GM12874 (cell line): ENCODE results near the gene DAPK2.

Source experiments
- TF ChIP-seq, protein P1 (sequence below): IDR thresholded peaks from 2 replicates; pipeline ENCODE4 v1.5.1; 2011; ENCODE audit warnings: low read depth, mild to moderate bottlenecking, control low read depth, low read length, moderate library complexity; ENCODE audit not compliant: insufficient read depth

The DAPK2 gene

DNA sequence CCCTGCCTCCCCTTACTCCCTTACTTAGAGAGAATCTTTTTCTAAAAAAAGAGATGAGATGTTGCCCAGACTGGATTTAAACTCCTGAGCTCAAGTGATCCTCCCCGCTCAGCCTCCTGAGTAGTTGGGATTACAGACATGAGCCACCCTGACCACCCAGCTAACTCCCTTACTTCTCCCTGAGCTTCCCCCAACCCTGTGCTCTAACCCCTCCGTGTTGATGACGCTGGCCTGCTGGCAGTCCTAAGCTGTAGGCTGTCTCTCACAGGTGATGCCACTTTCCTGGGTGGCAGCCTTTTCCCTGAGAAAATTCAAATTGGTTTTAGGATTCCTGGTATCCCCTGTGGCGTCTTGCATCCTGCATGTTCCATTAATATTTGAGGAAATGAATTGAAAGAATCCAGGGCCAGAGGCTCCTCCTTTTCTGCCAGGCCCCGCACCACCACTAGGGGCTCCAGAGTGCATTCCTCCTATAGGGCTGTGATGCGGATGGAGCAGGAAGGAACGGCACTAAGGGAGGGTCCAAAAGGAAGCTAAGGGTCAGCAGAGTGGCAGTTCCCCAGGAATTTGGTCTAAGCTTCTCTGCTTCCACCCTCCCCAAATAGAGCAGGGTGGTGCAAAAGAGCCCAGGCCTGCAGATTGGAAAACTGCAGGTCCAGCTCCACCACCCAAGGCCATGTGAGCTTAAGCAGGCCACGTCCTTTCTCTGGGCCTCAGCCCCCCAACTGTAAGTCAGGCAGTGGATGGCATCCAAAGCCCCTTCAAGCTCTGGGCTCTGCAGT, 101.1 kb downstream of the DAPK2 start:
- TF ChIP-seq, protein P1, sequence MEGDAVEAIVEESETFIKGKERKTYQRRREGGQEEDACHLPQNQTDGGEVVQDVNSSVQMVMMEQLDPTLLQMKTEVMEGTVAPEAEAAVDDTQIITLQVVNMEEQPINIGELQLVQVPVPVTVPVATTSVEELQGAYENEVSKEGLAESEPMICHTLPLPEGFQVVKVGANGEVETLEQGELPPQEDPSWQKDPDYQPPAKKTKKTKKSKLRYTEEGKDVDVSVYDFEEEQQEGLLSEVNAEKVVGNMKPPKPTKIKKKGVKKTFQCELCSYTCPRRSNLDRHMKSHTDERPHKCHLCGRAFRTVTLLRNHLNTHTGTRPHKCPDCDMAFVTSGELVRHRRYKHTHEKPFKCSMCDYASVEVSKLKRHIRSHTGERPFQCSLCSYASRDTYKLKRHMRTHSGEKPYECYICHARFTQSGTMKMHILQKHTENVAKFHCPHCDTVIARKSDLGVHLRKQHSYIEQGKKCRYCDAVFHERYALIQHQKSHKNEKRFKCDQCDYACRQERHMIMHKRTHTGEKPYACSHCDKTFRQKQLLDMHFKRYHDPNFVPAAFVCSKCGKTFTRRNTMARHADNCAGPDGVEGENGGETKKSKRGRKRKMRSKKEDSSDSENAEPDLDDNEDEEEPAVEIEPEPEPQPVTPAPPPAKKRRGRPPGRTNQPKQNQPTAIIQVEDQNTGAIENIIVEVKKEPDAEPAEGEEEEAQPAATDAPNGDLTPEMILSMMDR, result peak; percentile 96

DNA sequence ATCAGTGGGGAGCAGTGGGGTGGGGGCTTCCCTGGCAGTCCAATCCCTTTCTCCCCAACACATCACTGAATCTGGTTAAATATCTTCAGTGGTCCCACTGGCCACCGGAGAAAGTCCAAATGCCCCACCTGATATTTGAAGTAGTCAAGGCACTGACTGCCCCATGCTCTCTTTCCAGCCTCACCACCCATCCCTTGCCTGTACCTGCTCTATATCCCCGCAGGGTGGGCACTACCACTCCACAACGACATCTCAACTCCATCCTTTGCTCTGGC, 101.7 kb downstream of the DAPK2 start:
- TF ChIP-seq, protein P1, result no peak

DNA sequence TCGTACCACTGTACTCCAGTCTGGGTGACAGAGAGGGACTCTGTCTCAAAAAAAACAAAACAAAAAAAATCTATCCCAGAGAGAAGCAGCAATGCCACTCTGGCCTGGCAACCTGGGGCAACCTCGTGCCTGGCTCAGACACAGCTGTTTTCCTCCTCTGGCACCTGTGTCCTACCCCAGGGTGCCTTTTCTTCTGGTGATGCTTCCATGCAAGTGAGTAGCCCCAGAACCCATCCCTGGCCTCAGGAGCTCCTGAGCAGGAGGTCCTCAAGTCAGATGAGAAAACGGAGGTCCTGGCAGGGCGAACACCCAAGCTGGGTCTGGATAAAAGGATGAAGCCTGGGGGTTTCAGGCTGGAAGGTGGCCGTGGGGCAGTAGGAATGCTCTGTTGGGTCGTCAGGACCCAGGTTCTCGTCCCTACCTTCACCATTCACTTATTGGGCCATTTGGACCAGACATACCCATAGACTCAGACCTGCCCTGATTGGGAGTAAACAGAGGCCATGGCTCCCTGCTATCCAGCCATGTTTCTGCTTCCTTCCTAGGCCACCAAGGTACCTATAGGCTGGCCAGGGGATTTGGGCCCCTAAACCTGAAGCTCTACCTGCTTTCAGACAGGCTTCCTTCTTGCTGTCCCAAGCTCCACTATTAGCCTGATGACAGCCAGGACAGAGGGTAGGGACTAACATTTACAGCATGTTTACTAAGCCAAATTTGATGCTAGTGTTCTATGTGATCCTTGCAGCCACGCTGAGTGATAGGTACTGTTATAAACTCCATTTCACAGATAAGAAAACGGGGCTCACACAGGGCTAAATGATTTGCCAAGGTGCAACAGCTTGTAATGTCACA, 102.2 kb downstream of the DAPK2 start:
- TF ChIP-seq, protein P1, result no peak

DNA sequence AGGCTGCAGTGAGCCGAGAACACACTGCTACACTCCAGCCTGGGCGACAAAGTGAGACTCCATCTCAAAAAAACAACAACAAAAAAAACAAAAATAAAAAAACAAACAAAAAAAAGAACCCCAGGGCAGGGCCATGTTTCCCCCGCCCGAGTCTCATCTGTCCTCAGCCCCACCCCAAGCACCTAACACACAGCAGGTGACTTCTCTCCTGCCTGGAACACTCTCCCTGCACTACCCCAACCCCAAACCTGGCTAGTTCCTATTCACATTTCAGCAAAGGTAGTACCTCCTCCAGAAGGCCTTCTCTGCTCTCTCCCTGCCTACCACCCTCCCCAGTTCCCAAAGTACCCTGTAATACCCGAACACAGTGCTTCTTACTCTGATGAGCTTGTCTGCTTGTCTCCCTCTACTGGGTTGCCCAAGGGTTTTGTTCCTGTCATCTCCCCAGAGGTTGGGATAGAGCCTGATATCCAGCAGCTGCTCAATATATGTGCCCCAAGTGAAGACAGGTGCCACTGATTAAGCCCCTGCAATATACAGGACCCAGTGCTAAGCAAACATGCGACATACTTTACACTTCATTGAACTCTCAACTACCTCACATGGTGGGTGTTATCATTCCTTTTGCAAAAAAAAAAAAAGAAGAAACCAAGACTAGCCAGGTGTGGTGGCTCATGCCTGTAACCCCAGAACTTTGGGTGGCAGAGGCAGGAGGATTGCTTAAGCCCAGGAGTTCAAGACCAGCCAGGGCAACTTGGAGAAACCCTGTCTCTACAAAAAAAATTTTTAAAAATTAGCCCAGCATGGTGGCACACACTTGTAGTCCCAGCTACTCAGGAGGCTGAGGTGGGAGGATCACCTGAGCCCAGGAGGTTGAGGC, 103.6 kb downstream of the DAPK2 start:
- TF ChIP-seq, protein P1, result no peak

DNA sequence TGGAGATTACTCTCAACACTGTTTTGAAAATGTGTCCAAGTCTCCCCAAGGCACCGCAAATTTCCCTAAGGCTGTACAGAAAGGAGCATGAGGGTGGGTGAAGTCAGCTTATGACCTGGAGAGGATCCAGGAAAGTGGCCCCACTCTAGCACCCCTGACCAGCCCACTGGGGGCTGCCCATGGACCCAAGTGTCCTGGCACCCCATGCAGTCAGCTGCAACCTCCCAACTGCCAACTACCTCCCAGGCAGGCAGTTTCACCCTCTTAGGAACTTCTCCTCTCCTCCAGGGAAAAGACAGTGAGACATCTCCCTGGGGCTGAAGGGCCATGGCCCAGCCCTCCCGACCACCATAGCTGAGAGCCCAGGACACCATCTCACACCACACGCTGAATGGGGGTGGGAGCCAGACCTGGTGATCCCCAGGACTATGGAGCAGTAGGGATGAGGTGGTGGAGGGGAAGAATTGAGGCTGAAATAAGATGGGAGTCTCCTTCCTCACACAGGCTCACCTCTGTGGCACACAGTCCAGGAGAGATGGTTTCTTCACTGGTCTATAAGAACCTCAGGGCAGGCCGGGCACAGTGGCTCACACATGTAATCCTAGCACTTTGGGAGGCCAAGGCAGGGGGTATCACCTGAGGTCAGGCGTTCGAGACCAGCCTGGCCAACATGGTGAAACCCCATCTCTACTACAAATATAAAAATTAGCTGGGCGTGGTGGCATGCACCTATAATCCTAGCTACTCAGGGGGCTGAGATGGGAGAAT, 104.4 kb downstream of the DAPK2 start:
- TF ChIP-seq, protein P1, result no peak

DNA sequence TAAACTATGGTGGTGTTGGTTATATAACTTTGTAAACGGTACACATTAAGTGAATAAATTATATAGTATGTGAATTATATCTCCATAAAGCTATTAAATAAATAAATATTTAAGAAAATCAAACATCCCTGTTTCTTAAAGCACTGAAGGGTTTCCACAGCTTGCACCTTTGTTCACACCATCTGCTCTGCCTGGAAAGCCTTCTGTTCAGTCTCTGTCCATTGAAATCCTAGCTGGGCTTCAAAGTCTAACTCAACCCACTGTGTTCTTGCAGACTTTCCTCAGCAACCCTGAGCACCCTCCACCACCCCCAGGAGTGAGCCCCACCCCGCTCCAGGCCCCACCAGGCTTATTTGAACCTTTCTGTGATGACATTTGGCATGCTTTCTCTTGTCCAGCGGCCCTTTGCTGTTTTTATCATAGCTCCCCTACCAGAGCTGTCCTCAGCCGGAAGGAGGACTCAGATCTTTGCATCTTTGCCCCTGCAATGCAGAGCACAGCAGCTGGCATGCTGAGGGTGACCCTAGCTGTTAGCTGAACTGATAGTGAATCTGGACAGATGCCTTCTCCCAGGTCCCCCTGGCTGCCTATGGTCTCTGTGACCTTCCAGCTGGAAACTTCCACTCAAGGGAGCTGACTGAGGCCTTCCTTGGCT, 105.2 kb downstream of the DAPK2 start:
- TF ChIP-seq, protein P1, result no peak
